DLD1 (cell line): Measurements from ENCODE around the gene RAB6A.

Experiments
- in situ Hi-C: cut with HindIII; loops from 2 replicates; pipeline ENCODE4 v1.10.0; 2017; ENCODE audit warnings: low sequenced_read_pairs

The RAB6A gene

DNA sequence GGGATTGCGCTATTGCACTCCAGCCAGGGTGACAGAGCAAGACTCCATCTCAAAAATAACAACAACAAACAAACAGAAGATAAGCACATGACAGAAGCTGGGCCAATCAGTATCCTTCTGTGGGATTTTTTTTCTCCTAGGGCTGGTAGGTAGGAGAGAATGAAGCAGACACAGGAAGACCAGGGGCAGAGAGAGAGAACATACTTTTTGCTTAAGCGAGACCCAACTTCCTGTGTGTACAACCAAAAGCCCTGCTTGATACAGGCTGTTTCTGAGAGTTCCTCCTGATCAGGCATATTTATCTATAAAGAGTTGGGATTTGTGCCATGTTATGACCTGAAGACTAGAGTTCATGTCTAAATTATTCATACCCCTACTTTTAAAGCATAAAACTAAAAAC is 126.9 kb downstream of the RAB6A start:
- in situ Hi-C loops, result no loop called here

DNA sequence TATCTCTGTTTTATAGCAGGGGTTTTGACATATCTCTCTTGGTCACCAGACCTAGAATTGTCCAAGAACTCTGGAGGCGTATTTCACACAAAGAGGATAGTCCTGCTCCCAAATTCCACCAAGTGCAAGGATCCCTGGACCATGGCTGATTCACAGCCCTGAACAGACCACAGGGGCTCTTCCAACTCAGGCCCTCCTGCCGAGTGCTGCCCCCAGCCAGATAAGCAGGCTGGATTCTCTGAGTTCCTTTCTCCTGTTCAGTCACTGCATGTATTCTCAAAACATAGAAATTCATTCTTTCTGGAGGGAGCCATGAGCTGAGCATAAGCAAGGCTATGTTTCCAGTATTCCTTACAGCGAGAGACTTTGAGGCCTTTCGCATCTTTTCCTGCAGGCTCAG is 127.9 kb downstream of the RAB6A start:
- in situ Hi-C loops, result no loop called here

DNA sequence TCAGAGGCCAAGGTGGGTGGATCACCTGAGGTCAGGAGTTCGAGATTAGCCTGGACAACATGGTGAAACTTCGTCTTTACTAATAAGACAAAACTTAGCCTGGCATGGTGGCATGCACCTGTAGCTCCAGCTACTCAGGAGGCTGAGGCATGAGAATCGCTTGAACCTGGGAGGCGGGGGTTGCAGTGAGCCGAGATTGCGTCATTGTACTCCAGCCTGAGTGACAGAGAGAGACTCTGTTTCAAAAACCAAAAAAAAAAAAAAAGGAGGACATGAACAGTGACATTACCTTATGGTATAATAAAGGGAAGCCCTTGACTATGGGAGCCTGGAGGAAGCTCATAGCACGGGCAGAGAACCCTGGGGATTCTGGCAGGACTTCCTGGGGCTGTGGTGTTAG is 131.0 kb downstream of the RAB6A start:
- in situ Hi-C loops, result no loop called here

DNA sequence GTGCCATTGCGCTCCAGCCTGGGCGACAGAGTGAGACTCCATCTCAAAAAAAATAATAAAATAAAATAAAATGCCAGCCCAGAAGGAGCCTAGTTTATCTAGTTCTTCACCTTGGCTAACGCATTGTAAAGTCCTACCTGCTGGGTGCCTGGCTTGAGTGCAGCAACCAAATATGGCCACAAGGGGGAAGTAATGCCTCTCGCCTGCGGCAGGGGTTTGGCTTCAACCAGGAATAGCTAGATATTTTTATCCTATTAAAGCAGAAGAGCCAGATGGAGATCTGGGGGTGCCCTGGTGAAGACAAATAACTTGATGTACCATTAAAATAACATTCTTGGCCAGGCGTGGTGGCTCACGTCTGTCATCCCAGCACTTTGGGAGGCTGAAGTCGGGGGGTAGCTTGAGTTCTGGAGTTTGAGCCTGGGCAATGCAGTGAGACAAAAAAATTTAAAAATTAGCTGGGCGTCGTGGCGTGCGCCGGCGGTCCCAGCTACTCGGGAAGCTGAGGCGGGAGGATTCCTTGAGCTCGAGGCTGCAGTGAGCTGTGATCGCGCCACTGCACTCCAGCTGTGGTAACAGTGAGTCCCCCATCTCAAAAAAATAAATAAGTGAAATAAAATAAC is 135.1 kb downstream of the RAB6A start:
- in situ Hi-C loops, result no loop called here
